ENCODE measurements around the gene PSD2.

PSD2 gene

GRCh38 chr5:139795074-139796001, at the start of gene PSD2:
PSD2 (plus strand) TSS chr5:139795808; CDS start chr5:139809441, 13,633 bp downstream.
- DNase-seq: peak in 5 of 14 donors; percentile 15 to 58 (median 33)

DNA sequence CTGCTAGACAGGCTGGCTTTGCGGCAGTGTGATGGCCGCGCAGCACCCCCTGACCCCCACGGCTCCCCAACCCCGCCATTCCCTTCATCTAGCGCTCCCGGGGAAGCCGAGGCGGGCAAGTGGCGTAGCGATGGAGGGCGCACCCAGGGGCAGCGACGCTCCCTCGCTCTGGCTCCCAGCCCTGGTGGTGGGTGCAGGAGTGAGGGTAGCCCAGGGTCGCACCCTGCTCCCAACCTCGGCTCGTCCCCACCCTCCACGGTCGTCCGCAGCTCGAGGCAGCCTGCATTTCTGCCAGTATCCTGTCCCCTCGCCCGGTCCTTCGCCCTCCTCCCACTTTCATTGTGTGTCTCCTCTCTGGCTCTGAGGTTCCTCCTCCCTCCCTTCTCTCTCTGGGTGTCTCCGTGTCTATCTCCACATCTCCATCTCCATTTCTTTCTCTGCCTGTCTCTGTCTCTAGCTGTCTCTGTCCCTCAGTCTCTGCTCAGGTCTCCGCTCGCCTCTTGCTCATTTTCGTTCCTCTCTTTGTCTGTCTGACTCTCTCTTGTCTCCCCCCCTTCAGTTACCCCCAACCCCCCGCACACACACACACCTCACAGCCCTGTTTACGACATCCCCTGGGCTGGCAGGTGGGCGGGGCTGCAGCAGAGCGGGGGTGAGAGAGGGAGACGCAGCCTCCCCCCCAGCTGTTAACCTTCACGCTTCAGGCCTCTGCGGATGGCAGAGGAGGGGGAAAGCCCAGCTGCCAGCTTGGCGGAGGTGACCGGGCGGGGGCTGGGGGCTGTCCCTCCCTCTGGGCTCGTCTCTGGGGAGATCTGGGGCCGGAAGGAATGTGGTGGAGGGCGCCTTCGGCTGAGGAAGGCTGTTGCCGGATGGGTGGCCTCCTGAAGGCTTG, 48.7 kb upstream of the PSD2 start:
- DNase-seq: peak in 2 of 14 donors; percentile 60 to 72

DNA sequence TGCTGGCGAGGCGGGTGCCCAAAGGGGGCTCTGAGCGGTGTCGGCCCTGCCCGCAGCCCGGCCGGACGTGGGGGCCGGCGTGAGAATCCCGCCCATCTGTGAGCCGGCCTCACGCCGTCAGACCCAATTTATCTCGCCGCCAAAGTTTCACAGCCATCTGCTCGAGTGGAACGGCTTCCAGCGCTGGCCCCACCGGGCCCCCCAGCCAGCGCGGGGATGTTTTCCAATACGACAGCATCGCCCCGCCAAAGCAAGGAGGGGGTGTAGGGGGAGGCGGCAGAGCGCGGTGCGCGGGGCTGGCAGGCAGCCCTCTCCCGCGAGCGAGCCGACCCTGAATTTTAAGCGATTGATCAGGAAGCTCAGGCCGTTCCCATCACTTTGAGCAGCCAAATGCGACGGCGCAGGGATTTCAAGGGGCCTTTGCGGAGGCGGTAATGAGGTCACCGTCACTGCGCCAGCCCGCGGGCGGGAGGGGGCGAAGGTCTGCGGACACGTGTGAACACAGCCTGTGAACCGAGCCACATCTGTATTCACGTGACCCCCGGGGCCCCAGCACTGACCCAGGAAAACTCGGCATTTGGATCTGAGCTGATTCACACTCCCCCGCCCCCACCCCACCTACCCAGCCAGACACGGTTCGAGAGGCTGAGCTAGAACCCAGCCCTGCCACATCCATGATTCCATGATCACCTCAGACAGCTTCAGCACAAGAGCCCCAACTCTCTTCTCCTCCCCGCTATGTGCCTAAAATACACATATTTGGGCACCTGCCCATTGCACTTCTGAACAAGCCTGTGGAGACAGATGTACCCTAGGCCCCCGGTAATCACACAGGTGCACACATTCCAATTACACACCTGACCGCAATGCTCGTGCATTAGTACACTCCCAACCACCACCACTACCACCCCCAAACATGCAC, 47.8 kb upstream of the PSD2 start:
- DNase-seq: peak in 4 of 14 donors; percentile 35 to 70 (median 56)

GRCh38 chr5:139748505-139748826, 47.1 kb upstream of the PSD2 start:
- no peak for DNase-seq

DNA sequence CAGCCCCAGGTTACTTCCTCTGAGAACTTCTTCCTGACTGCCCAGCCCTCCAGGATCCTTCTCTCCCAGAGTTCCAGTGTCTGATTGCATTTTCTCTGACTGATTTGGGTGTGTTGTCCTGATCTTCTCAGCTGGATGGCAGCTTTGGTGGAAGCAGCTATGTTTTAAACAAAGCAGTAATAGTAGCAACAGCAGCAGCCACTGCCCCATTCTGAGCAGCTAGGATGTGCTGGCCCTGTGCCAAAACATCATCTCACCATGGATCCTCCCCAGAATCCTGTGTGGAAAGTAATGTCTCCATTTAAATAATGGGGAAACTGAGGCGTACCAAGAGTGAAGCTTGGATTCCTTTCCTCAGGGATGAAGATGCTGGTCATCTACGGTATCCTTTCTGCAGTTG, 46.4 kb upstream of the PSD2 start:
- peak in 1 of 14 donors; percentile 25 for DNase-seq

DNA sequence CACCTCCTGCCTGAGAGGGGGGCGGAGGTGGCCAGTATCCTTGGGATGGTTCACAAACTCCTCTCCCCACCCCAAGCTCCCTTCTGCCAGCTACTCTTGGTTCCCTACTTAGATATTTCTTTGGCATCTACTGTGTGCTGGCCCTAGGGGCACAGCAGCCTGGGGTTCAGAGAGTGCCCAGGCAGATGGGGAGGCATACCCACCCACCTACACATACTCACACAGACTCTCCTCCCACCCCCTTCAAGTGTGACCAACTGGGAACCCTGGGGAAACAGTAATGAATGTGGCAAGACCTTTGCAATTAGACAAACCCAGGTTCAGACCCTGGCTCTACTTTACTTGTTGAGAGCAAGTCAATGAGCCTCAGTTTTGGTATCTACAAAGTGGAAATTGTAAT, 44.4 kb upstream of the PSD2 start:
- no peak for DNase-seq

DNA sequence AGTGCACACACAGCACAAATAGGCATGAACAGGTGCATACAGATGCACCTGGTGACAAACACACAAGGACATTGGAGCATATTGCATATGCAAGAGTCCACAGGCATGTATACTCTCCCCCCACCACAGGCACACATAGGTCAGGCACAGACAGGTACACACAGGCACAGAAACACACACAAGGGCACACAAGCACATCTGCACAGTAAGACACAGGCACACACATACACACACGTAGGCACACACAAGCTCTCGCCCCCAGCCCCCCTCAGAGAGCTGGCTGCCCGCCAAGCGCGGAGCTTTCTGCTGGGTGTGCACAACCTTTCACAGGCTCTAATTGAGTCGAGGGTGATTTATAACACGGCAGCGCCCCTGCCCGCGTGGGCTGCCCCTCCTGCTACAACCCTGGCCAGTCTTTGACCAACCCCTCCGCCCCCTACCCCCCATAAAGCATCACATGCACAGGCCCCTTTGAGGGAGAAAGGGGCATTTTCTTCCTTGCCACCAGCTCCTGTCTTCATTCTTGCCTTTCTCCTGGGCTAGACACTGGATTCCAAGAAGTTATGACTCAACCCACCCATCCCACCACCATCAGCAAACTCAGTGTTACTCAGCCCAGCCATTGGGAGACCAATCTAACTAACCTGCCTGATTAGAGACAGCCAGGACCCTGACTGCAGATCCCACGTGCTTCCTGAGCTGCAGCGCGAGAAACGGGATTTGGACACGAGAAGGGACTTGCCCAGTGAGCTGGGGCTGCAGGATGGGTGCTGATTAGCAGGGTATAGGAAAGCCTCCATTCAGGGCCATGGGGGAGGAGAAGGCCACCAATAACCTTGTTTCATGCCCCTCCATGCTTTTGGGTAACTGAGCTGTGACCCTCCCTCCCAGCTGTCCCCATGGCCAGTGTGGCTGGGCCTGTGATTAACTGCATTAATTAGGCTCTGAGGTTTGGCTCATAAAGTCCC, 42.8 kb upstream of the PSD2 start:
- no peak for DNase-seq

DNA sequence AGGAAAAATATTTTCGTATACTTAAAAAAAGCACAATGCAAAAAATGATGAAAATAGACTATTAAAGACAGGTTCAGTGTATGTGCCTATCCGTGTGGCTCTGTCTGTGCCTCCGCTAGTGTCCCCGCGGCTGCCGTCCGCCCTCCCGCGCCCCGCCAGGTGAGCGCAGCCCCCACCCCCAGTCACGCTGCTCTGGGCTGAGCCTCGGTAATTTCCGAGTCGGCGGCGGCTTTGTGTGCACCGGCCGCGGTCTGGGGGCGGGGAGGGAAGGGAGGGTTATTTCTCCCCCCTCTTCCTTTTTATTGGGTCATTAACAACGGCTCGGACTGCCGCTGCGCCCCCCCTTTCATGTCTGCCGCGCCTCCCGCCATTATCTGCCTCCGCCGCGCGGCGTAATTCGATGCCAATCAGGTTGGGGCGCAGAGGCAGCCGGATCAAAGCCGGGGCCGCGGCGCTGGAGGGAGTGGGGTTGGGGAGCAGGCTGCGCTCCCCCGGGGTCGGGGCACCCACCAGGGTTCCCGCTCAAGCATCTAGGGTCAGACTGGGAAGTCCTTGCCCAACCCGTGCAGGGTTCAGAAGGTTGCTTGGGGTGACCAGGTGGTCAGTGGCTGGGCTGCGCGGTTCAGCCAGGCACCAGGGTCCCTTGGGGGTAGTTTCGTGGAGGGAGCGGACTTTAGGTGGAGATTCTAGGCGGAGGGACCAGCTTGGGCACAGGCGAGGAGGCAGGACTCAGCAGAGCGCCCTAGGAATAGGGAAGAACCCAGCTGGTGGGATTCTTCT, 39.5 kb upstream of the PSD2 start:
- no peak for DNase-seq

DNA sequence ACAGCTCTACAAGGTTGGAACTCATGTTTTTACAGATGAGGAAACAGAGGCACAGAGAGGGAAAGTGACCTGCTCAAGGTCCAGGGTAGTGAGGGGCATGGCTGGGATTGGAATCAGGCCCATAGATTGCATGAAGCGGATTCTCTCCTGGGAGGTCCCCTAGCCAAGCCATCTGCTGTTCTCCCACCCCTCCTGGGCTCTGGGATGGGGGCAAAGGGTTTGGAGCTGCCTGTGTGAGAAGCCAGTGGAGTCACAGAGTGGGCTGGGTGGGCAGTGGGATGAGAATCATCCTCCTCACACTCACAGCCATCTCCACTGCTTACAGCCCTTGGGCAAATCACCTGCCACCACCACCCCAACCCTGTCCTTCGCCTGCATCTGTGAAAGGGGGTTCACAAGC, 38.6 kb upstream of the PSD2 start:
- no peak for DNase-seq

- no peak for DNase-seq
These were observed 37.7 kb upstream of the PSD2 start for GRCh38 chr5:139757727-139758509.

- no peak for DNase-seq
These were observed 37.0 kb upstream of the PSD2 start for GRCh38 chr5:139758510-139759075.

DNA sequence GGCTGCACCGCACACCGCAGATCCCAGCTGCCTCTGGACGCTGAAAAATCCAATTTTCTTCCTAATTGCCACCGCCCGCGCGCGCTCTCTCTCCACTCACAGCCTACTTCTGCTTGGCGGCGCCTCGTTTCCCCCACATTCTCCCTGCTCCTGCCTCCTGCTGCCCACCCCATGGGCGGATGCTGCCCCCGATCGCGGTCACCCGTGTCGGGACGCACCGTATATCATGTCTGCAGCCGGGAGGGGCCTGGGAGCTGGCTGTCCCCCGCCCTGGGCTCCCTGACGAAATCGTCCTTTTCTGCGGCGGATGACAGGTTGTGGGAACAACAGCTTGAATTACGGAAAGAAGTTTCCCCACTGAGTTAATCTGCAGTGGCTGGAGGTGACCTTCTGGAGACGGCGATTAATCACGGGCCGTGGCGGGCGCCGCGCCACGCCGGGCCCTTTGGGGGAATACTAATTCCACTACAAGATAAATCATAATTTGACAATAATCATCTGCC, 36.3 kb upstream of the PSD2 start:
- DNase-seq: no peak

- peak in 3 of 14 donors; percentile 20 to 82 (median 46) for DNase-seq
These were observed 35.2 kb upstream of the PSD2 start for GRCh38 chr5:139760066-139761056.

DNA sequence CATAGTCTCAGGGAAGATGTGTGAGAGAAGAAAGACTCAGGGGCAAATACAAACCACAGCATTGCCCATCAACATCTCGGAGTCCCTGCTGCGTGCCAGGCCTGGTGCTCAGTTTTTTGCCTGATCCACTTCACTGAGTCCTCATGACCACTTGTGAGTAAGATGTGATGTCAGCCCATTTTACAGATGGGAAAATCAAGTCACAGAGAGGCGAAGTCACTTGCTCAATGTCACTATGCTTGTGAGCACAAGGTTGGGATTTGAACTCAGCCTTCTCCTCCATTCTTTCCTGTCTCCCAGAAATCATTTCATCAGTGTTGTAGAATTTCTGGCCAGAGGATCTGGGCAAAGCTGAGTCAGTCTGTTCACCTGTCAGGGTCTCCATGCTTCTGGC, 34.6 kb upstream of the PSD2 start:
- no peak for DNase-seq

DNA sequence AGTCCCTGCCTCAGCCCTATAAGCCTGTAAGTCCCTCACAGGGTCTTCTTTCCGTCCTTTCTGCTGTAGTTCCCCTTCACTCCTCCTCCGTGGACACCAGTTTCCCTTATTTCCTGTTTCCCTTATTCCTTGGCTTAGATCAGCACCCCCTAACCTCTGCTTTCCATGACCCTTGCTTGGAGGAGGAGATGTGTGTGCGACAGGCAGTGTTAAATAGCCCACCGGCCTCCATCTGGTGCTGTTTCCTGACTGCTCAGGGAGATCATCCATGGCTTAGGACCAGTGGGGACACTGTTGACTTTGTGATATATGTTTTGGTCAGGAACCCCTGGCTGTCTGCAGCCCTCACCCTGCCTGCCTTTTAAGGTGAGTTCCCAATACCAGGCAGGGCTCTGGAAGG, 34.1 kb upstream of the PSD2 start:
- no peak for DNase-seq

DNA sequence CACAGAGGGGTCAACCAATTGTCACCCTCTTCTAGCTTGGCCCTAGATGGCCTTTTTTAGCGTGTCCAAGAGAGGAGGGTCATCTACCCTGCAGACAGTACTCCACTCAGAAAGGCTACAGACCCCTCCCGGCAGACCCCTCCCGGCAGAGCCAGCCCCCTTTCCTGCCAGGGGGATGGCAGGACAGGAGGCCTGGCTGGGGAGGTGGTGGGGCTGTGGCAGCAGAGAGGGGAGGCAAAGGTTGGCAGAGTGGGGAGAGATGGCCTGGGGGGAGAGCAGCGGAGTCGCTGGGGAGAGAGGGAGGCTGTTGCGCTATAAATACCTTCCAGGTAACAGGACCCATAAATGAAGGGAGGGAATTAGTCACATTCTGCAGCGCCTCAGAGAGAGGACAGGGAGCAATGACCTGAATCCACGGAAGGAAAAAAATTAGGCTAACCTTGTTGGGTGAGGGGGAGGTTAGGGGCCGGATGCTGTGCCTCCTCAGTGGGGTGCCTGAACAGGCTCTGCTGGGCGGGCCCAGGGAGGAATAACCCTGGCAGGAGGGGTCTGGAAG, 32.9 kb upstream of the PSD2 start:
- DNase-seq: no peak

DNA sequence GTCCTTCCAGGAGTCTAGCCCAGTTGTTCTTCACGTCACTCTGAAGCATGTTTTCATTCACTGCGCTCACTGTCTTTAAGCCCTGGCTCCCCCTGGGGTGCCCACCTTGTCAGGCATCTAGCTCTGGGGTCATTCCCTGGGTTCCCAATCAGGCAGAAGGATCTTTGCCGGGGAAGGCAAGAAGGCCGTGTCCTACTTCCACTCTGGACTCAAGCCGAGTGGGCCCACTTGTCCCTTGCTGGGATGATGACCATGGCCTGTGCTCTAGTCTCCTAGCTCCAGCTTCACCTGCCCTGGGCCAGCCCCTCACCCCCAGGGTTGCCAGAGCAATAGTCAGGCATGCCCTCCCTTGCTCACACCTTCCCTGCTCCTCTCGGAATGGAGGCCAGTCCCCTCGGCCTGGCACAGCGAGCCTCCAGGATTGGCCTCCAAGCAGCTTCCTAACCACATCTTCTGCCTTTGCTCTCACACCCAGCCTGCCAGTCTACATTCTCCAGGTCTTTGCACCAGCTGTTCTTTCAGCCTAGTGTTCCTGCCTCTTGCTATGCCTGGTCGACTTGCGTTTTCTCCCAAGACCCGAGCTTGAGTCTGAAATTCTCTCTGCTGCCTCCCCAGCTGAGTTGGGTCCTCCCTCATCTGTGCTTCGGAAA, 32.2 kb upstream of the PSD2 start:
- no peak for DNase-seq
